Breast epithelium (tissue), 3 donors: ENCODE results near the gene PDCD1LG2.

Experiments used
- CTCF ChIP-seq, 3 donors: fragments of 450-650 bp; IDR thresholded peaks; one replicate each; pipeline ENCODE4 v1.5.1; 2016 to 2017; ENCODE audit warnings: antibody characterized with exemption in 3 of 3, mild to moderate bottlenecking in 3 of 3, moderate library complexity in 3 of 3
- POLR2A ChIP-seq: fragments of 450-650 bp; IDR thresholded peaks from one replicate; pipeline ENCODE4 v1.6.1; 2016; ENCODE audit warnings: antibody characterized with exemption, mild to moderate bottlenecking, moderate library complexity
- POLR2AphosphoS5 ChIP-seq, 3 donors: sonication (generic); formaldehyde crosslinking; IDR thresholded peaks; one replicate each; pipeline ENCODE4 v1.6.1; 2017; ENCODE audit warnings: antibody characterized with exemption in 3 of 3

GRCh38 chr9:5529683-5530221 is 19.4 kb downstream of the PDCD1LG2 start:
- no peak for TF ChIP-seq CTCF (IDR thresholded peaks at IDR 0.05)
- TF ChIP-seq POLR2AphosphoS5 (IDR thresholded peaks at IDR 0.05), result no peak
- no peak for TF ChIP-seq POLR2A
